DLD1 (cell line): ENCODE data around the gene NAALADL2.
"Not testable (repeated sequence)": the region's sequence is repeated elsewhere in the genome, so short reads cannot be mapped to it uniquely, and the experiment has no call there.

ENCODE experiments used
- in situ Hi-C: cut with HindIII; loops from 2 replicates; pipeline ENCODE4 v1.10.0; 2017; ENCODE audit warnings: low sequenced_read_pairs

NAALADL2 gene

DNA sequence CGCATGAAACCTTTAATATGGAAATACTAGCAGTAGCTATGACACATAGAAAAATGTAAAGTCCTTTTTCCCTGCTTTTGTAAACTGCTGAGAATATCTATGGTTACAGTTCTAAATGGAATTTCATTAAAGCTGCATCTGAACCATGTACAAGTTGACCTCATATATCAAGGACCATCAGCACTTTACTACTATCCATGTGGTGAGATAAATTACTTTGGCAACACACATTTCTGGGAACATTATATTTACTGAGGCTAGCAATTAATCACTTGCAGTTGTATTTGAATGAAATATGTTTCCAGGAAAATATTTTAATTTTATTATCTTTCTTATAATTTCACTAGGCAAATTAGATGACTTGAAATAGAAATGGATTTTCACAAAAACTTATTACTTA lies 545.5 kb downstream of the NAALADL2 start:
- in situ Hi-C loops: no loop called here

DNA sequence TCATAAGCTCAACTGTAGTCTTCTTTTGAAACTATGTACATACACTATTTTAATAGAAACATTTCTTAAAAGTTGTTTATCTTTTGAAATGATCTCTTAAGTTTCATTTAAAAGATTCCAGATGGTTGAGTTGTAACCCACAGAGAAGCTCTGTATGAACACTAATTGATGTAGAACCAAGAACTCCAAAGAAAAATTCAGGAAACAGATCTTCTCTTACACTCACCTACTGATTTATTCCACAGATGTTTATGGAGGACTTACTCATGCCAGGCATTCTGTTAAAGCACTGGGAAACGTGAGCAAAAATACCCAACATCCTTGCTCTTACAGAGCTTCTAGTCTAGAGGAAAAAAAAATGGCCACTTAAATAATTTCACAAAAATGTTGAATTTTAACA lies 551.1 kb downstream of the NAALADL2 start:
- in situ Hi-C loops: no loop called here

GRCh38 chr3:175411405-175411804 lies 552.3 kb downstream of the NAALADL2 start:
- in situ Hi-C loops: no loop called here

GRCh38 chr3:175411946-175412345 lies 552.8 kb downstream of the NAALADL2 start:
- in situ Hi-C loops: no loop called here

DNA sequence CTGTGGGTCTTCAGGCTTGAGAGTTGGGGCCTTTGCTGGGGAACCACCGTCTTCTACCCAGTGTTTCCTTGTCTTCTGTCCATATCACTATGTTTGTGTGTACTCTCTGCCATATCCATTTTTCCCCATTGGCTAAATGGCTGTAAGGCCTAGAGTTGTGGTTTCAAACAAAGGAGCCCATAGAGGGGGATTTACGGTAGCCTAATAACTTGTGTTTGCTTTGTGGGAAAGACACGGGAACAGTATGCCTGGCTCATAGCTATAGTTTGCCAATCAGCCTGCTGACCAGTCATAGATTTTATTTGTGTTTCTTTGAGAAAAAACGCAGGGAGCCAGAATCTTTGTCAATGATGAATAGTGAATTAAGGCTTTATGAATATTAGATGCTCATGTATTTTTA lies 554.8 kb downstream of the NAALADL2 start:
- in situ Hi-C loops: no loop called here

DNA sequence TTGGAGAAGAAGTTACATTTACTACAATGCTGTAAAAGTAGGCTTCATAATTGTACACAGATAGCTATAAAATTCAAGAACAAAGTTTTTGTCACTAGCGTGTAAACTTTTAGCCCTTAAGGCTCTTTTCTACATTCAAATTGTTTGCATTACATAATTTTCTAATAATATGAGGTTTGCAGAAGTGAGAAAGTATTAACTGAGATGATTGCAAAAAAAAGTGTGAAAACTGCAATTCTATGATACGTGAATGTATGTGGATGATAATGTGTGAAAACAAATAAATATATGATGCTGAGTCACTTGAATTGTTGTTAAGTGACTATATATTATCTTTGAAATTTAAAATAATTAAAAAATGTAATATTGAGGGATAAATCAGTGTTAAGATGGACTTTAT lies 557.5 kb downstream of the NAALADL2 start:
- in situ Hi-C loops: no loop called here

DNA sequence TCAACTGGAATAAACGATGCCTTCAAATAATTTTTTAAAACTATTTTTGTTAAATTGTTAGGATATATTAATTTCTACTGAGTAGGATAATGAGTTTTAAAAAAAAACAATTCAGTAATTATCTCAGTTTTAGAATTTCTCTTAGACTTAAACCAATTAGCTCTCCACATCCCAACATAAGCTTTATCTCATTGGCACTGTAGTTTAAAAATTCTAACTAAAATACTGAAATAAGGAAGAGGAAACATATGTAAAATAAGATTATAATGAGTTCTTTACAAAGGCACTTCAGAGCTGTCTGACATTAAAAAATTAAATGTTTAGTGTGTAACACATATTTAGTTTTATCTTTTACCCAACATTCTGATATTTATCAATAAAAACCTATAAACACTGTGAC lies 558.3 kb downstream of the NAALADL2 start:
- in situ Hi-C loops: no loop called here

GRCh38 chr3:175421902-175422301 lies 562.8 kb downstream of the NAALADL2 start:
- in situ Hi-C loops: no loop called here

- in situ Hi-C loops: no loop called here
Observed at GRCh38 chr3:175422744-175423143, 563.6 kb downstream of the NAALADL2 start.

- in situ Hi-C loops: not testable (repeated sequence)
Observed at GRCh38 chr3:175423848-175424247, 564.7 kb downstream of the NAALADL2 start.

DNA sequence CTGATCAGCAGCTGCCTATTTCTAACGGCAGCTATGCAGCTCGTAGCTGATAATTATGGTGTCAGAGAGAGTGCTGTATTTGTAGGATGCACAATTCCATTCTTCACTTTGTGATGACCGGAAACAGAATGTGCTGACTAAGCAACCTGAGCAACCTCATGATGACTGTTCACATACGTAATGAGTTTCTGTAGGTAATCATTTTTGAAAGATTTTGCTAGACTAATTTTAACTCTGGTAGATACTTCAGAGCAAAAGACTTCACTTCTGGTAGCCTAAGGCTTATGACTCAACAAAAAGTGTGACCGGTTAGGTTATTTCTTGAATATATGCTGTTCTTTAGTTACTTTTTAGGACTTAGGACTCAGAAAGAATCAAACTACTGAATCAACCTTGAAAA lies 567.7 kb downstream of the NAALADL2 start:
- in situ Hi-C loops: no loop called here

DNA sequence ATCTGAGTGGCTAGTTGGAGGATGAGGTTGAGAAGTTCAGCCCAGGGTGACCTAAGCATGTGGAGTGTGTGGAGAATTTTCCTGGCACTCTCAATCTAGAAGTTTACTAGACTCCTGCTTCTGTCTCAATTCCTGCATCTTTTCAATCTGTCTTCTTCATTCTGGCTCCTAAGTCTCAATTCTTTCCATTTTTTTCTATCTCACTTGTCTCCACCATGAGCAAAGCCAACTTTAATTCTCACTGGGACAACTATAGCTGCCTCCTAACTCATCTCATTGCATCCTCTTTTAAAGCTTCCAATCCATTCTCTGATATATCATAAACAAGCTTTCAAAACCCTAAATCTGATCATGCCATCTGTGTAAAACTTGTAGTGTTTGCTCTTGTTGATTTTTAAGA lies 569.3 kb downstream of the NAALADL2 start:
- in situ Hi-C loops: no loop called here

DNA sequence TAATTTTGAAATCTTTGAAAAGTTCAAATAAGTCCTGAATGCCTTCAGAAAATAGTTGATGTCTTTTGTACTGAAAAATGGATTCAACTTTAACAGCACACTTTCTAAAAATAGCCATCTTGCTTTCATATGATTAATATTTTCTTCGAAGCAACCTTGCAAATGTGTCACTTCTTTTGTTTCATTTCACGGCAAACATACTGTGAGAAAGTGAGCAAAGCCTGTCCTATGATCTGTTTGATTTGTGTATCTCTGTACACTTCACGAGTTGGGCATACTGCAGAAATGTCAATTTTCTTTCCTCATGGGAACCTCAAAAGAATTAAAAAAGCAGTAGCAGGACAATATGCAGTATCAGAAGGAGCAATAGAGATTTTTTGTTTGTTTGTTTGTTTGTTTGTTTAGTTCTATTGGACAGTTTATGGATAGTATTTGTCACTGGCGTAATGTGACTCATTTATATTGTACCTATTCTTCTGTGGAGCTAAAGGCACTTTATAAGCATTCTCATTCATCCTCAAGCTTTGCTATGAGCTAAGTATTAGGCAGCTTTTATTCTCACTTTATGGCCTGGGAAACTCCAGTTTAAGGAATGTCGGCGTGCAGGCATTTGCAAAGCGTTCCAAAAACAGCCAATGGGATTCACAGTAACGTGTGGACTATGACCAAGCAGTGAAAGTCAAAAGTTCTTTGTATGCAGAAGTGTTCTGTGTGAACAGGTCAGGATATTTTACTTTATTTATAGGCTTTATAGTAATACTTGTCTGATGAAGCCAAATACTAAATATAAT lies 572.0 kb downstream of the NAALADL2 start:
- in situ Hi-C loops: no loop called here

DNA sequence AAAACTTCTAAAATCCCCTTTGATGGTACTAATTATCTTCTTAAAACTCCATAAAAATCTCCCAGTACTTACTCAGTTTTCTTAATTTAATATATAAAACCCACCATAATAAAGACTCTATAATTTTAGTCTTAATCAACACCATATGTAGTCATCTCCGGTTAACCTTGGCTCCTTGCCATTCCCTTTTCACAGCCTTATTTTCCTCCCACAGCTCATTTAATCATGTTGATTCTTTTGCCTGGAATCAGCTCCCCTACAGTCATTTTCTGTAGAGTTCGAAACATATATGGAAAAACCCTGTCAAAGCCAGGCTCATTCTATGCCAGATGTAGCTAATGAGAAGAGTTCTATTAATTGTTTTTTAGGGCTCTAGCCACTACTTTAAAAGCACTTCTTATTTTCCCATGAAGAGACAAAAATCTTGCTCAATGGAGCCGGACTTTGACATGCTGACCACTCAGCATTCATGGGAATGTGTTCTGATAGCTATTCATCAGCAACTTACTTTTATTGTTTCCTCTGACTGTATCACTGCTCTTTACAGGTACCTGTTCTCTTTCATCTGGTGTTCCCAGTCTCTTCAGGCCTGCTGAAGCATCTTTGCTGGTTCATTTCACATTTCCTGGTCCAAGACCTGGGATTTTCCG lies 573.4 kb downstream of the NAALADL2 start:
- in situ Hi-C loops: no loop called here

- in situ Hi-C loops: no loop called here
Observed at GRCh38 chr3:175433026-175433674, 574.0 kb downstream of the NAALADL2 start.

GRCh38 chr3:175434561-175434960 lies 575.4 kb downstream of the NAALADL2 start:
- in situ Hi-C loops: no loop called here

DNA sequence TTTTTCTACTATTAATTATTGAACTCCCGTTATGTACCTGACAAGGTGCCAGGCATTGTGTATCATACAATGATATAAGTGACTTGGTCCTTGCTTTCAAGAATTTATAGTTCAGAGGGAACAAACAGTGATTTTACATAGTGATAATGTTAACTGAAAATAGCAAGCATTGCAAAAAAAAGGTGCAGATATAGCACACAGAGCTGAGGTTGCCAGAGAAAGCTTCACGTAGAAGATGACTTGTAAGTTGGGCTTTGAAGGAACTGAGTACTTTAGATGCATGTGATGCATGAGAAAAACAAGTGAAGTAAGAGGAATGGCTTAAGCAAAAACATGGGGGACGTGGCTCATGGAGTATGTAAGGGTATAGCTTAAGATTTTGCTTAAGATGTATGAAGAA lies 584.5 kb downstream of the NAALADL2 start:
- in situ Hi-C loops: no loop called here

DNA sequence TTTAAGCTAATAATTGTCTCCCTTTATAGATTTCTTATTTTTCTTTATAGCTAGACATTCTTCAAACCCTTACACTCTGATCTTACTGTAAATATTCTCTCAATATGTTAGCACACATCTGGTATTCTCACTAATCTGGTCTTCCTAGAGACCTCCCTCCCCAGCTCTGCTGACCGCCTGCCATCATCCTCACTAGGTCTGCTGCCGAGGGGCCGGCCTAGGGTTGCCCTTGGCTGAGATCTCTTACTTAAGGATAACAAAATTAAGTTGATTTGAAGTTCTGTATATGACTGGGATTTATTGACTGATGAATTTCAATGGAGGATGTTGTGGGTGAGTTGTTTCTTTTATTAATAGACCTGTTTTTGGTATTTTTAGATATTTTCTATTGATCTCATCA lies 586.6 kb downstream of the NAALADL2 start:
- in situ Hi-C loops: no loop called here

- in situ Hi-C loops: no loop called here
Observed at GRCh38 chr3:175447521-175447920, 588.4 kb downstream of the NAALADL2 start.

DNA sequence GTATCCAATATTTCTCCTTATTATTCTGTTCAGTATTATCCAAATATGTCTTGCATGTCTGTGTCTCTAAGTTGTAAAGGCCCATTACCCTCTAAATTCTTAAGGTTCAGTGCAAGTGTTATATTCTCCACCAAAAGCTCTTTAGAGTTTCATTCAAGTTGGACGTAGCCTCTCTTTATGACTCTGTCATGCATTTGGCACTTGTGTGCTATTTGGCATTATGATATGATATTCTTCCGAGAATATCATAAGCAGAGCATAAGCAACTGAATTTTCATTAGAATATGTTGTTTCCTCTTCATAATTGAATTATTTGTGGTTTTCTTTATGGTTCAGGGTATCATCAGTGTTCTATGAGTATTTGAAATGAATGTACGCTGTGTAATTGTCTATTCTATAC lies 594.2 kb downstream of the NAALADL2 start:
- in situ Hi-C loops: no loop called here

DNA sequence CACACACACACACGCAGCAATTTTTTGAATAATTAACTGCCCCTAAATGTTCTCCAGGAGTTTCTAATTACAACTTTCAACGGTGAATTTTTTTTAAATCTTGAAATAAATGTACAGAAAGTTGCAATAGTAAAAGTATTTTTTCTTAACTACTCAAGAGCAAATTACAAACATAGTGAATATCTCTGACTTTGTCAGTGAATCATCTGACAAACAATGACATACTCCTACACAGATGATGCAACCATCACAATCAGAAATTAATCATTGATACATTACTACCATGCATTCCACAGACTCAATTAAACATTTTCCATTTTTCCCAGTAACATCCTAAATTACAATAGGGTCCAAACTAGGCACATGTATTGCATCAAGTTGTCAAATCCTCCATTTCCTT lies 597.3 kb downstream of the NAALADL2 start:
- in situ Hi-C loops: no loop called here

DNA sequence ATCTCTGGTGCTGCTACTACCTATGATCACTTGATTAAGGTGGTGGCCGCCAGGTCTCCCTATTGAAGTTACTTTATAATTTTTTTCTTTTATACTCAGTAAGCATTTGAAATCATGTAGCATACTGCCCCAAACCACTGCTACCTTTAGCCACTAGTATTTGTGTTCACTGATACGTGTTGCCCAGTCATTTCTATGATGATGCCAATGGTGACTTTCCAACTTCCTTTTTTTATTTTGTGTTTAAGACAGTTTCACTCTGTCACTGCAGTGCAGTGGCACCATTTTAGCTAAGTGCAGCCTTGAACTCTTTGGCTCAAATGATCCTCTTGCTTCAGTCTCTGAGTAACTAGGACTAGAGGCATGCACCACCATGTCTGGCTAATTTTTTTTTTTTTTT lies 598.2 kb downstream of the NAALADL2 start:
- in situ Hi-C loops: no loop called here
